GM23338 (cell line): ENCODE data around the gene MACIR. TPM values are rescaled to one million over a fixed set of nuclear protein-coding genes. Genes with fewer than 3 reads are reported as not detected.
A peak's percentile ranks its signal among the peaks of the same experiment; 100 is the strongest.

Experiments
- ATAC-seq: fragments of 200-7000 bp; cut with Tn5 transposase; 3 replicates; pipeline ENCODE4 v1.9.1; 2020
- DNase-seq: peaks from one replicate; pipeline ENCODE4 v3.0.0-alpha.2; 2015; ENCODE audit warnings: low spot score
- H2AFZ ChIP-seq: fragments of 200-600 bp; sonication (generic); 2 replicates; pipeline ENCODE4 v1.8.0; 2016; ENCODE audit warnings: antibody characterized with exemption, mild to moderate bottlenecking, moderate library complexity
- H3F3A ChIP-seq: fragments of 200-600 bp; sonication (generic); replicated peaks from 2 replicates; pipeline ENCODE4 v1.8.0; 2017; ENCODE audit warnings: antibody characterized with exemption, mixed run types, low read depth
- H3K27ac ChIP-seq: fragments of 200-600 bp; sonication (generic); 2 replicates; pipeline ENCODE4 v1.6.1; 2016; ENCODE audit warnings: low read depth
- H3K27me3 ChIP-seq: fragments of 200-600 bp; sonication (generic); 2 replicates; pipeline ENCODE4 v1.8.0; 2016; ENCODE audit warnings: mild to moderate bottlenecking, mixed run types, moderate library complexity; ENCODE audit not compliant: insufficient read depth
- H3K36me3 ChIP-seq: fragments of 200-600 bp; sonication (generic); 2 replicates; pipeline ENCODE4 v1.8.0; 2016; ENCODE audit warnings: mild to moderate bottlenecking; ENCODE audit not compliant: insufficient read depth
- H3K4me1 ChIP-seq: fragments of 200-600 bp; sonication (generic); 2 replicates; pipeline ENCODE4 v1.8.0; 2016; ENCODE audit warnings: mild to moderate bottlenecking, moderate library complexity; ENCODE audit not compliant: insufficient read depth
- H3K4me2 ChIP-seq: fragments of 200-600 bp; sonication (generic); 2 replicates; pipeline ENCODE4 v1.7.1; 2017; ENCODE audit warnings: mixed run types
- H3K4me3 ChIP-seq: fragments of 200-600 bp; sonication (generic); 2 replicates; pipeline ENCODE4 v1.6.1; 2016; ENCODE audit warnings: mixed run types
- H3K79me2 ChIP-seq: fragments of 200-600 bp; sonication (generic); replicated peaks from 2 replicates; pipeline ENCODE4 v1.8.0; 2017; ENCODE audit warnings: mild to moderate bottlenecking; ENCODE audit not compliant: insufficient read depth
- H3K9me2 ChIP-seq: fragments of 200-600 bp; sonication (generic); 2 replicates; pipeline ENCODE4 v1.8.0; 2017; ENCODE audit not compliant: insufficient read depth
- H4K20me1 ChIP-seq: fragments of 200-600 bp; sonication (generic); replicated peaks from 2 replicates; pipeline ENCODE4 v1.8.0; 2017; ENCODE audit warnings: mild to moderate bottlenecking; ENCODE audit not compliant: insufficient read depth
- H3K27ac Mint-ChIP-seq: 2 replicates; pipeline ENCODE4 v1.8.0; 2020; ENCODE audit warnings: inconsistent platforms, mild to moderate bottlenecking, moderate library complexity, mixed read lengths
- H3K27me3 Mint-ChIP-seq: 3 replicates; pipeline ENCODE4 v1.8.0; 2022; ENCODE audit warnings: low read depth, mild to moderate bottlenecking, moderate library complexity, mixed read lengths, inconsistent platforms; ENCODE audit not compliant: insufficient read depth, poor library complexity
- H3K36me3 Mint-ChIP-seq: 3 replicates; pipeline ENCODE4 v1.8.0; 2021; ENCODE audit warnings: low read depth, mild to moderate bottlenecking, inconsistent platforms, moderate library complexity, mixed read lengths
- H3K4me1 Mint-ChIP-seq: 3 replicates; pipeline ENCODE4 v1.8.0; 2020; ENCODE audit warnings: mild to moderate bottlenecking, inconsistent platforms, mixed read lengths
- H3K4me3 Mint-ChIP-seq: 3 replicates; pipeline ENCODE4 v1.8.0; 2021; ENCODE audit warnings: moderate library complexity, mild to moderate bottlenecking, inconsistent platforms, mixed read lengths
- H3K9me3 Mint-ChIP-seq: 3 replicates; pipeline ENCODE4 v1.8.0; 2020; ENCODE audit warnings: moderate library complexity, mild to moderate bottlenecking, inconsistent platforms, mixed read lengths
- CTCF ChIP-seq, 2 experiments: fragments of 200-600 bp in 1 of 2; sonication (generic) in 1 of 2; conservative IDR thresholded peaks; 2 replicates each; pipeline versions ENCODE4 v1.5.1 to v1.6.1; 2016 to 2017; ENCODE audit warnings: antibody characterized with exemption in 2 of 2, low read depth in 2 of 2, mild to moderate bottlenecking in 2 of 2, moderate library complexity in 1 of 2
- STAT1 ChIP-seq: IDR thresholded peaks from one replicate; pipeline ENCODE4 v1.6.1; 2016; ENCODE audit warnings: antibody characterized with exemption; ENCODE audit not compliant: unreplicated experiment
- polyA plus RNA-seq: library from polyadenylated mRNA; unstranded; fragments of >200 nt; fragmentation: Nextera tagmentation; extraction: Ambion mirVana; gene quantifications from 2 replicates; pipeline ENCODE4 v1.2.1, GENCODE V29; 2016
- total RNA-seq: library from RNA; depleted of rRNA; stranded (reverse); fragments of >200 nt; shearing (Covaris generic); gene quantifications from 2 replicates; pipeline ENCODE4 v1.2.3, GENCODE V29; 2014
- TF ChIP-seq, protein P1 (sequence below): IDR thresholded peaks from one replicate; pipeline ENCODE4 v1.6.1; 2018; ENCODE audit warnings: antibody characterized with exemption; ENCODE audit not compliant: unreplicated experiment
- TF ChIP-seq, protein P2 (sequence below): fragments of 250-450 bp; sonication (Bioruptor Pico); IDR thresholded peaks from 2 replicates; pipeline ENCODE4 v1.5.0; 2020; ENCODE audit warnings: mild to moderate bottlenecking, moderate library complexity

The MACIR gene
- total and polyA plus RNA-seq, 2 experiments from 2014 or later: 11.7 to 27.6 TPM

DNA sequence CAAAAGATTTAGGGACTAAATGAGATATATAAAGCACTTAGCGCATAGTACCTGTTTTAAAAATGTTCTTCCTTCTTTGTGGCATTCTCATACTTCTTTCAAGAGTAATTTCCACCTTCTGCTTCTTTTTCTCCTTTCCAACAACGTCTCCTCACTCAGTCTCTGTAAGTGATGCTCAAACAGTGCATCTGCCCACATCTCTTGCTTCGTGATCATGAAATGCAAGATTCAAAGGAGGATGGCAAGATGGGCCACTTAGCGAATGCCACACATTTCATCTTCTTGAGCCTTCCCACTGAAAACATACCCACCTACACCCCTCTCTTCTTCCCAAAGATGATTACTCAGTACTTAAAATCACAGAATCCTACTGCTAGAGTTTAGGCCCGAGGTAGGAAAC lies 36.9 kb downstream of the MACIR start (continued):
- TF ChIP-seq, protein P1, sequence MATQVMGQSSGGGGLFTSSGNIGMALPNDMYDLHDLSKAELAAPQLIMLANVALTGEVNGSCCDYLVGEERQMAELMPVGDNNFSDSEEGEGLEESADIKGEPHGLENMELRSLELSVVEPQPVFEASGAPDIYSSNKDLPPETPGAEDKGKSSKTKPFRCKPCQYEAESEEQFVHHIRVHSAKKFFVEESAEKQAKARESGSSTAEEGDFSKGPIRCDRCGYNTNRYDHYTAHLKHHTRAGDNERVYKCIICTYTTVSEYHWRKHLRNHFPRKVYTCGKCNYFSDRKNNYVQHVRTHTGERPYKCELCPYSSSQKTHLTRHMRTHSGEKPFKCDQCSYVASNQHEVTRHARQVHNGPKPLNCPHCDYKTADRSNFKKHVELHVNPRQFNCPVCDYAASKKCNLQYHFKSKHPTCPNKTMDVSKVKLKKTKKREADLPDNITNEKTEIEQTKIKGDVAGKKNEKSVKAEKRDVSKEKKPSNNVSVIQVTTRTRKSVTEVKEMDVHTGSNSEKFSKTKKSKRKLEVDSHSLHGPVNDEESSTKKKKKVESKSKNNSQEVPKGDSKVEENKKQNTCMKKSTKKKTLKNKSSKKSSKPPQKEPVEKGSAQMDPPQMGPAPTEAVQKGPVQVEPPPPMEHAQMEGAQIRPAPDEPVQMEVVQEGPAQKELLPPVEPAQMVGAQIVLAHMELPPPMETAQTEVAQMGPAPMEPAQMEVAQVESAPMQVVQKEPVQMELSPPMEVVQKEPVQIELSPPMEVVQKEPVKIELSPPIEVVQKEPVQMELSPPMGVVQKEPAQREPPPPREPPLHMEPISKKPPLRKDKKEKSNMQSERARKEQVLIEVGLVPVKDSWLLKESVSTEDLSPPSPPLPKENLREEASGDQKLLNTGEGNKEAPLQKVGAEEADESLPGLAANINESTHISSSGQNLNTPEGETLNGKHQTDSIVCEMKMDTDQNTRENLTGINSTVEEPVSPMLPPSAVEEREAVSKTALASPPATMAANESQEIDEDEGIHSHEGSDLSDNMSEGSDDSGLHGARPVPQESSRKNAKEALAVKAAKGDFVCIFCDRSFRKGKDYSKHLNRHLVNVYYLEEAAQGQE: no peak
- no peak for TF ChIP-seq STAT1
- TF ChIP-seq, protein P2, sequence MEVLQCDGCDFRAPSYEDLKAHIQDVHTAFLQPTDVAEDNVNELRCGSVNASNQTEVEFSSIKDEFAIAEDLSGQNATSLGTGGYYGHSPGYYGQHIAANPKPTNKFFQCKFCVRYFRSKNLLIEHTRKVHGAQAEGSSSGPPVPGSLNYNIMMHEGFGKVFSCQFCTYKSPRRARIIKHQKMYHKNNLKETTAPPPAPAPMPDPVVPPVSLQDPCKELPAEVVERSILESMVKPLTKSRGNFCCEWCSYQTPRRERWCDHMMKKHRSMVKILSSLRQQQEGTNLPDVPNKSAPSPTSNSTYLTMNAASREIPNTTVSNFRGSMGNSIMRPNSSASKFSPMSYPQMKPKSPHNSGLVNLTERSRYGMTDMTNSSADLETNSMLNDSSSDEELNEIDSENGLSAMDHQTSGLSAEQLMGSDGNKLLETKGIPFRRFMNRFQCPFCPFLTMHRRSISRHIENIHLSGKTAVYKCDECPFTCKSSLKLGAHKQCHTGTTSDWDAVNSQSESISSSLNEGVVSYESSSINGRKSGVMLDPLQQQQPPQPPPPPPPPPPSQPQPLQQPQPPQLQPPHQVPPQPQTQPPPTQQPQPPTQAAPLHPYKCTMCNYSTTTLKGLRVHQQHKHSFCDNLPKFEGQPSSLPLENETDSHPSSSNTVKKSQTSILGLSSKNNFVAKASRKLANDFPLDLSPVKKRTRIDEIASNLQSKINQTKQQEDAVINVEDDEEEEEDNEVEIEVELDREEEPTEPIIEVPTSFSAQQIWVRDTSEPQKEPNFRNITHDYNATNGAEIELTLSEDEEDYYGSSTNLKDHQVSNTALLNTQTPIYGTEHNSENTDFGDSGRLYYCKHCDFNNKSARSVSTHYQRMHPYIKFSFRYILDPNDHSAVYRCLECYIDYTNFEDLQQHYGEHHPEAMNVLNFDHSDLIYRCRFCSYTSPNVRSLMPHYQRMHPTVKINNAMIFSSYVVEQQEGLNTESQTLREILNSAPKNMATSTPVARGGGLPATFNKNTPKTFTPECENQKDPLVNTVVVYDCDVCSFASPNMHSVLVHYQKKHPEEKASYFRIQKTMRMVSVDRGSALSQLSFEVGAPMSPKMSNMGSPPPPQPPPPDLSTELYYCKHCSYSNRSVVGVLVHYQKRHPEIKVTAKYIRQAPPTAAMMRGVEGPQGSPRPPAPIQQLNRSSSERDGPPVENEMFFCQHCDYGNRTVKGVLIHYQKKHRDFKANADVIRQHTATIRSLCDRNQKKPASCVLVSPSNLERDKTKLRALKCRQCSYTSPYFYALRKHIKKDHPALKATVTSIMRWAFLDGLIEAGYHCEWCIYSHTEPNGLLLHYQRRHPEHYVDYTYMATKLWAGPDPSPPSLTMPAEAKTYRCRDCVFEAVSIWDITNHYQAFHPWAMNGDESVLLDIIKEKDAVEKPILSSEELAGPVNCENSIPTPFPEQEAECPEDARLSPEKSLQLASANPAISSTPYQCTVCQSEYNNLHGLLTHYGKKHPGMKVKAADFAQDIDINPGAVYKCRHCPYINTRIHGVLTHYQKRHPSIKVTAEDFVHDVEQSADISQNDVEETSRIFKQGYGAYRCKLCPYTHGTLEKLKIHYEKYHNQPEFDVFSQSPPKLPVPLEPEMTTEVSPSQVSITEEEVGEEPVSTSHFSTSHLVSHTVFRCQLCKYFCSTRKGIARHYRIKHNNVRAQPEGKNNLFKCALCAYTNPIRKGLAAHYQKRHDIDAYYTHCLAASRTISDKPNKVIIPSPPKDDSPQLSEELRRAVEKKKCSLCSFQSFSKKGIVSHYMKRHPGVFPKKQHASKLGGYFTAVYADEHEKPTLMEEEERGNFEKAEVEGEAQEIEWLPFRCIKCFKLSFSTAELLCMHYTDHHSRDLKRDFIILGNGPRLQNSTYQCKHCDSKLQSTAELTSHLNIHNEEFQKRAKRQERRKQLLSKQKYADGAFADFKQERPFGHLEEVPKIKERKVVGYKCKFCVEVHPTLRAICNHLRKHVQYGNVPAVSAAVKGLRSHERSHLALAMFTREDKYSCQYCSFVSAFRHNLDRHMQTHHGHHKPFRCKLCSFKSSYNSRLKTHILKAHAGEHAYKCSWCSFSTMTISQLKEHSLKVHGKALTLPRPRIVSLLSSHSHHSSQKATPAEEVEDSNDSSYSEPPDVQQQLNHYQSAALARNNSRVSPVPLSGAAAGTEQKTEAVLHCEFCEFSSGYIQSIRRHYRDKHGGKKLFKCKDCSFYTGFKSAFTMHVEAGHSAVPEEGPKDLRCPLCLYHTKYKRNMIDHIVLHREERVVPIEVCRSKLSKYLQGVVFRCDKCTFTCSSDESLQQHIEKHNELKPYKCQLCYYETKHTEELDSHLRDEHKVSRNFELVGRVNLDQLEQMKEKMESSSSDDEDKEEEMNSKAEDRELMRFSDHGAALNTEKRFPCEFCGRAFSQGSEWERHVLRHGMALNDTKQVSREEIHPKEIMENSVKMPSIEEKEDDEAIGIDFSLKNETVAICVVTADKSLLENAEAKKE (CRISPR knock-in tag): no peak

- Mint-ChIP-seq H3K4me3 (no peak overlapping the region), H3K36me3 (no peaks in the 10 kb centered on the region), H3K27me3 (peaks cover 2% of the 10 kb centered on the region), H3K27ac (no peak overlapping the region), H3K9me3 (no peaks in the 10 kb centered on the region), H3K4me1 (peaks cover 9% of the 10 kb centered on the region; the same call in 2 of the 3 replicates)
- Histone ChIP-seq H3K79me2 (no peaks in the 10 kb centered on the region), H3F3A (no peaks in the 10 kb centered on the region), H3K27me3 (no peaks in the 10 kb centered on the region), H3K27ac (no peak overlapping the region), H3K4me2 (no peak overlapping the region), H2AFZ (no peak overlapping the region), H3K36me3 (no peaks in the 10 kb centered on the region), H4K20me1 (no peaks in the 10 kb centered on the region), H3K9me2 (0 out of 2 replicates have a peak, but pooled peaks cover 5% of the 10 kb centered on the region), H3K4me1 (peaks cover 18% of the 10 kb centered on the region), H3K4me3 (no peak overlapping the region)
- no peak; the same call in 2 of the 3 replicates for ATAC-seq
- no peak for DNase-seq
- peak; percentile 8 to 37; a peak in 2 of 4 replicates for TF ChIP-seq CTCF (conservative IDR thresholded peaks at IDR 0.05; ENCODE audit: low read depth in 2 of 2)
- no peak for TF ChIP-seq STAT1
Observed at GRCh38 chr5:103295871-103296270, 37.3 kb downstream of the MACIR start.
